Epidermal melanocyte (primary cell): ENCODE data around the gene SMIM27.
"Not testable (repeated sequence)": the region's sequence is repeated elsewhere in the genome, so short reads cannot be mapped to it uniquely, and the experiment has no call there.

Experiments used
- DNase-seq: peaks from one replicate; pipeline ENCODE4 v3.0.0; 2011; ENCODE audit warnings: low spot score; ENCODE audit not compliant: insufficient read length

SMIM27 gene

DNA sequence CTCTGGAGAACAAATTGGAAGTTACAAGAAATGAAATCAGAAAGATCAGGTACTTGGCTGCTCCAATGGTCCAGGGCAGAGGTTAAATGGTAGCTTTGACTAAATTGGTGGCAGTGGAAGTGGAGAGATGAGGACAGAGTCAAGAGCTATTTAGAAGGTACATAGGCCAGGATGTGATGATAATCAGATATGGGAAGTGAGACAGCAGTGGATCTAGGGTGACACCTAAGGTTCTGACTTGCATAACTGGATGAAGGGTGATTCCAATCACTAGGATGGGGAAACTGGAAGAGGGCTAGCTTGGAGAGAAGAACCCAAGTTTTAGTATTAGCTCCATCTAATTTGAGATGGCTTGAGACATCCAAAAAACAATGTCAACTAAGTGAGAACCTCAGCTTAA, 44.8 kb downstream of the SMIM27 start:
- DNase-seq = no peak

DNA sequence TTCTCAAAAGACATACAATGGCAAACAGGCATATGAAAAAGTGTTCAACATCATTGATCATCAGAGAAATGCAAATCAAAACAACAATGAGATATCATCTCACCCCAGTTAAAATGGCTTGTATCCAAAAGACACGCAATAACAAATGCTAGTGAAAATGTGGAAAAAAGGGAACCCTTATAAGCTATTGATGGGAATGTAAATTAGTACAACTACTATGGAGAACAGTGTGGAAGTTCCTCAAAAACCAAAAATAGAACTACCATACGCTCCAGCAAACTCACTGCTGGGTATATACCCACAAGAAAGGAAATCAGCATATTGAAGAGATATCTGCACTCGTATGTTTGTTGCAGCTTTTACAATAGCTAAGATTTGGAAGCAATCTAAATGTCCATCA, 46.9 kb downstream of the SMIM27 start:
- DNase-seq = not testable (repeated sequence)
